CD8-positive, alpha-beta memory T cell (primary cell): ENCODE measurements around the gene RMI1. TPM values are rescaled to one million over a fixed set of nuclear protein-coding genes. Genes with fewer than 3 reads are reported as not detected.

Experiments
- CTCF ChIA-PET: fragments of 350-600 bp; sonication (Branson Sonifier 250); formaldehyde crosslinking; loops from one replicate; lab custom pipeline; 2021; ENCODE audit warnings: antibody characterized with exemption; lab: Charles Lee
- POLR2A ChIA-PET: fragments of 350-600 bp; sonication (Branson Sonifier 250); formaldehyde crosslinking; loops from one replicate; lab custom pipeline; 2021; ENCODE audit warnings: antibody characterized with exemption; lab: Charles Lee
- DNase-seq, 5 donors: peaks; one replicate each; pipeline versions ENCODE4 v3.0.0 to v3.0.0-alpha.2; 2020 to 2022; ENCODE audit warnings: mixed read lengths in 1 of 5
- H3K27ac ChIP-seq: one replicate; pipeline ENCODE4 v1.7.0; 2013; ENCODE audit warnings: low read depth, mild to moderate bottlenecking, low read length, moderate library complexity
- H3K27me3 ChIP-seq: 2 replicates; pipeline ENCODE4 v1.7.0; 2013; ENCODE audit warnings: low read length, mild to moderate bottlenecking; ENCODE audit not compliant: insufficient read depth, poor library complexity, severe bottlenecking
- H3K36me3 ChIP-seq: 2 replicates; pipeline ENCODE4 v1.7.0; 2013; ENCODE audit warnings: mild to moderate bottlenecking, low read length, moderate library complexity; ENCODE audit not compliant: insufficient read depth
- H3K4me1 ChIP-seq: 2 replicates; pipeline ENCODE4 v1.7.0; 2013; ENCODE audit warnings: mild to moderate bottlenecking, low read length, moderate library complexity; ENCODE audit not compliant: insufficient read depth
- H3K4me3 ChIP-seq: 2 replicates; pipeline ENCODE4 v1.7.0; 2013; ENCODE audit warnings: mild to moderate bottlenecking, low read length
- H3K9me3 ChIP-seq: 2 replicates; pipeline ENCODE4 v1.7.0; 2013; ENCODE audit warnings: mild to moderate bottlenecking, low read length
- H3K27ac Mint-ChIP-seq, 8 donors: one replicate each; pipeline ENCODE4 v1.8.0; 2020 to 2021; ENCODE audit warnings: mixed read lengths in 8 of 8, mild to moderate bottlenecking in 6 of 8, inconsistent platforms in 3 of 8, moderate library complexity in 3 of 8
- H3K27me3 Mint-ChIP-seq, 2 donors: one replicate each; pipeline ENCODE4 v1.8.0; 2020 to 2021; ENCODE audit warnings: mixed read lengths in 2 of 2, mild to moderate bottlenecking in 1 of 2, moderate library complexity in 1 of 2
- H3K36me3 Mint-ChIP-seq, 3 donors: one replicate each; pipeline ENCODE4 v1.8.0; 2020 to 2021; ENCODE audit warnings: mixed read lengths in 3 of 3, inconsistent platforms in 1 of 3, mild to moderate bottlenecking in 1 of 3
- H3K4me1 Mint-ChIP-seq, 3 donors: one replicate each; pipeline ENCODE4 v1.8.0; 2020 to 2021; ENCODE audit warnings: mixed read lengths in 3 of 3, inconsistent platforms in 1 of 3, mild to moderate bottlenecking in 1 of 3
- H3K4me3 Mint-ChIP-seq, 7 donors: one replicate each; pipeline ENCODE4 v1.8.0; 2020 to 2021; ENCODE audit warnings: mixed read lengths in 7 of 7, mild to moderate bottlenecking in 6 of 7, moderate library complexity in 4 of 7, inconsistent platforms in 2 of 7
- H3K9me3 Mint-ChIP-seq, 5 donors: one replicate each; pipeline ENCODE4 v1.8.0; 2020 to 2022; ENCODE audit warnings: mixed read lengths in 5 of 5, mild to moderate bottlenecking in 3 of 5, moderate library complexity in 2 of 5, inconsistent platforms in 1 of 5
- polyA plus RNA-seq: library from polyadenylated mRNA; unstranded; fragments of 300-500 nt; fragmentation: Illumina TruSeq; gene quantifications from one replicate; pipeline ENCODE4 v1.2.3, GENCODE V29; 2021
- total RNA-seq, 2 experiments: library from RNA; stranded (reverse); gene quantifications; one replicate each; pipeline ENCODE4 v1.2.3, GENCODE V29; 2021

Gene RMI1
- total and polyA plus RNA-seq, 3 experiments from 2014 or later = 5.9 to 29.3 (median 29.0) TPM

- Mint-ChIP-seq H3K27ac (peak overlapping the region in 1 of 8 donors; percentile 66), H3K36me3 (peaks cover 0 to 10% (median 3%) of the 10 kb centered on the region in 3 donors), H3K4me3 (peak overlapping the region in 1 of 7 donors; percentile 99), H3K9me3 (no peaks in the 10 kb centered on the region), H3K4me1 (peaks cover 15 to 24% (median 20%) of the 10 kb centered on the region in 3 donors), H3K27me3 (no peaks in the 10 kb centered on the region)
- Histone ChIP-seq H3K4me1 (peaks cover 12% of the 10 kb centered on the region), H3K9me3 (no peaks in the 10 kb centered on the region), H3K27ac (no peak overlapping the region), H3K36me3 (no peaks in the 10 kb centered on the region), H3K27me3 (no peaks in the 10 kb centered on the region), H3K4me3 (no peak overlapping the region)
- ChIA-PET CTCF (interaction anchor here (1.1 to 2.0 kb wide), 2 partner anchors 13 to 17 kb away, joined by 3 to 4 read pairs; no protein-coding TSS in a partner anchor), POLR2A (interaction anchor here (1.1 kb wide), 1 partner anchor 9 kb away, joined by 7 read pairs; no protein-coding TSS in a partner anchor)
- no peak for DNase-seq
These were observed 21.5 kb upstream of the RMI1 start for GRCh38 chr9:83959061-83959460.

- Histone ChIP-seq H3K27me3 (no peaks in the 10 kb centered on the region), H3K4me3 (no peak overlapping the region), H3K27ac (no peak overlapping the region), H3K9me3 (no peaks in the 10 kb centered on the region), H3K4me1 (no peaks in the 10 kb centered on the region), H3K36me3 (no peaks in the 10 kb centered on the region)
- ChIA-PET CTCF (interaction anchor here (1.0 to 2.0 kb wide), 2 partner anchors 11 to 19 kb away, joined by 3 to 4 read pairs; partner anchors contain the start of genes HNRNPK and RMI1), POLR2A (interaction anchor here (3.6 kb wide), 1 partner anchor 18 kb away, joined by 22 read pairs; the partner anchor contains the start of genes HNRNPK and RMI1)
- Mint-ChIP-seq H3K4me1 (peaks cover 12 to 17% (median 15%) of the 10 kb centered on the region in 3 donors), H3K36me3 (peaks cover 0 to 9% (median 3%) of the 10 kb centered on the region in 3 donors), H3K9me3 (no peaks in the 10 kb centered on the region), H3K27me3 (no peaks in the 10 kb centered on the region), H3K27ac (peak overlapping the region in 1 of 8 donors; percentile 33), H3K4me3 (no peak overlapping the region)
- DNase-seq = no peak
These were observed 19.6 kb upstream of the RMI1 start for GRCh38 chr9:83960991-83961390.

GRCh38 chr9:83962165-83962564, 18.4 kb upstream of the RMI1 start:
- H3K9me3 ChIP-seq = no peaks in the 10 kb centered on the region
- CTCF ChIA-PET = interaction anchor here (1.1 to 1.4 kb wide), 2 partner anchors 8 to 19 kb away, joined by 3 to 4 read pairs; partner anchors contain the start of genes HNRNPK and RMI1
- peaks cover 4% of the 10 kb centered on the region for H3K36me3 ChIP-seq
- no peak overlapping the region for H3K27ac ChIP-seq
- no peak overlapping the region for H3K4me3 ChIP-seq
- no peaks in the 10 kb centered on the region for H3K9me3 Mint-ChIP-seq
- H3K36me3 Mint-ChIP-seq = peaks cover 0 to 14% (median 2%) of the 10 kb centered on the region in 3 donors
- H3K27me3 ChIP-seq = no peaks in the 10 kb centered on the region
- DNase-seq = no peak
- POLR2A ChIA-PET = interaction anchor here (3.6 kb wide), 1 partner anchor 17 kb away, joined by 22 read pairs; the partner anchor contains the start of genes HNRNPK and RMI1
- H3K4me1 ChIP-seq = no peaks in the 10 kb centered on the region
- H3K27me3 Mint-ChIP-seq = no peaks in the 10 kb centered on the region
- H3K4me1 Mint-ChIP-seq = peaks cover 4 to 8% (median 7%) of the 10 kb centered on the region in 3 donors
- H3K4me3 Mint-ChIP-seq = no peak overlapping the region
- peak overlapping the region in 2 of 8 donors; percentile 38 to 47 for H3K27ac Mint-ChIP-seq

- no peak for DNase-seq
- ChIA-PET CTCF (no interaction called here), POLR2A (no interaction called here)
- H3K4me3 Mint-ChIP-seq = no peak overlapping the region
- no peaks in the 10 kb centered on the region for H3K4me1 ChIP-seq
- H3K27ac Mint-ChIP-seq = peak overlapping the region in 5 of 8 donors; percentile 22 to 71 (median 37)
- H3K9me3 ChIP-seq = no peaks in the 10 kb centered on the region
- H3K4me3 ChIP-seq = no peak overlapping the region
- peaks cover 7 to 15% (median 13%) of the 10 kb centered on the region in 3 donors for H3K4me1 Mint-ChIP-seq
- peaks cover 5 to 39% (median 7%) of the 10 kb centered on the region in 3 donors for H3K36me3 Mint-ChIP-seq
- H3K36me3 ChIP-seq = peaks cover 24% of the 10 kb centered on the region
- H3K9me3 Mint-ChIP-seq = no peaks in the 10 kb centered on the region
- no peaks in the 10 kb centered on the region for H3K27me3 ChIP-seq
- H3K27me3 Mint-ChIP-seq = no peaks in the 10 kb centered on the region
- no peak overlapping the region for H3K27ac ChIP-seq
These were observed 15.6 kb upstream of the RMI1 start for GRCh38 chr9:83964973-83965349.

- POLR2A ChIA-PET = no interaction called here
- Histone ChIP-seq H3K27me3 (no peaks in the 10 kb centered on the region), H3K9me3 (no peaks in the 10 kb centered on the region), H3K36me3 (peaks cover 30% of the 10 kb centered on the region), H3K4me3 (no peak overlapping the region), H3K4me1 (no peaks in the 10 kb centered on the region), H3K27ac (no peak overlapping the region)
- no peaks in the 10 kb centered on the region for H3K27me3 Mint-ChIP-seq
- DNase-seq = no peak
- peak overlapping the region in 4 of 8 donors; percentile 22 to 38 (median 35) for H3K27ac Mint-ChIP-seq
- CTCF ChIA-PET = no interaction called here
- H3K4me1 Mint-ChIP-seq = peaks cover 11 to 19% (median 19%) of the 10 kb centered on the region in 3 donors
- H3K9me3 Mint-ChIP-seq = no peaks in the 10 kb centered on the region
- H3K36me3 Mint-ChIP-seq = peaks cover 5 to 46% (median 12%) of the 10 kb centered on the region in 3 donors
- no peak overlapping the region for H3K4me3 Mint-ChIP-seq
These were observed 15.0 kb upstream of the RMI1 start for GRCh38 chr9:83965350-83966208.

- no peaks in the 10 kb centered on the region for H3K27me3 Mint-ChIP-seq
- H3K4me3 ChIP-seq = no peak overlapping the region
- H3K36me3 ChIP-seq = peaks cover 36% of the 10 kb centered on the region
- no peaks in the 10 kb centered on the region for H3K27me3 ChIP-seq
- H3K27ac ChIP-seq = no peak overlapping the region
- ChIA-PET POLR2A (interaction anchor here (0.9 kb wide), 1 partner anchor 11 kb away, joined by 5 read pairs; no protein-coding TSS in a partner anchor), CTCF (no interaction called here)
- H3K4me1 Mint-ChIP-seq = peaks cover 11 to 25% (median 24%) of the 10 kb centered on the region in 3 donors
- H3K4me3 Mint-ChIP-seq = no peak overlapping the region
- no peak for DNase-seq
- H3K36me3 Mint-ChIP-seq = peaks cover 5 to 52% (median 19%) of the 10 kb centered on the region in 3 donors
- H3K9me3 ChIP-seq = no peaks in the 10 kb centered on the region
- no peaks in the 10 kb centered on the region for H3K9me3 Mint-ChIP-seq
- no peaks in the 10 kb centered on the region for H3K4me1 ChIP-seq
- H3K27ac Mint-ChIP-seq = peak overlapping the region in 3 of 8 donors; percentile 17 to 32 (median 22)
These were observed 14.4 kb upstream of the RMI1 start for GRCh38 chr9:83966209-83966582.

- H3K4me1 ChIP-seq = no peaks in the 10 kb centered on the region
- H3K27me3 ChIP-seq = no peaks in the 10 kb centered on the region
- no peaks in the 10 kb centered on the region for H3K9me3 ChIP-seq
- Mint-ChIP-seq H3K36me3 (peaks cover 12 to 61% (median 27%) of the 10 kb centered on the region in 3 donors), H3K4me1 (peaks cover 13 to 33% (median 33%) of the 10 kb centered on the region in 3 donors), H3K4me3 (peak overlapping the region in 1 of 7 donors; percentile 3), H3K27me3 (no peaks in the 10 kb centered on the region), H3K9me3 (no peaks in the 10 kb centered on the region), H3K27ac (peak overlapping the region in 6 of 8 donors; percentile 1 to 71 (median 42))
- H3K36me3 ChIP-seq = peaks cover 44% of the 10 kb centered on the region
- no peak overlapping the region for H3K4me3 ChIP-seq
- ChIA-PET POLR2A (interaction anchor here (0.9 kb wide), 1 partner anchor 10 kb away, joined by 5 read pairs; no protein-coding TSS in a partner anchor), CTCF (no interaction called here)
- H3K27ac ChIP-seq = no peak overlapping the region
- no peak for DNase-seq
These were observed 13.5 kb upstream of the RMI1 start for GRCh38 chr9:83967073-83967472.
